Transverse colon (tissue), 4 donors: Measurements from ENCODE around the gene KRTAP5-4. TPM values are rescaled to one million over a fixed set of nuclear protein-coding genes. Genes with fewer than 3 reads are reported as not detected.

Experiments
- DNase-seq: peaks from one replicate; pipeline ENCODE4 v3.0.0-alpha.2; 2019
- H3K27ac ChIP-seq, 4 donors: fragments of 200-600 bp; sonication (generic); 2 replicates each; pipeline ENCODE4 v1.5.1; 2016 to 2018; ENCODE audit warnings: inconsistent platforms in 4 of 4
- H3K27me3 ChIP-seq: fragments of 200-600 bp; sonication (generic); 2 replicates; pipeline ENCODE4 v1.5.1; 2017; ENCODE audit warnings: inconsistent platforms
- H3K36me3 ChIP-seq, 4 donors: fragments of 200-600 bp; sonication (generic); 2 replicates each; pipeline ENCODE4 v1.5.1; 2017 to 2019; ENCODE audit warnings: inconsistent platforms in 4 of 4
- H3K4me1 ChIP-seq, 4 donors: fragments of 200-600 bp; sonication (generic); 2 replicates each; pipeline ENCODE4 v1.5.1; 2017 to 2020; ENCODE audit warnings: inconsistent platforms in 4 of 4
- H3K4me3 ChIP-seq, 4 donors: fragments of 200-600 bp; sonication (generic); 1 replicate in 1 of 4; 2 replicates in 3 of 4; pipeline versions ENCODE4 v1.5.1 to v1.6.1; 2017 to 2019; ENCODE audit warnings: inconsistent platforms in 4 of 4
- H3K9me3 ChIP-seq, 2 donors: fragments of 200-600 bp; sonication (generic); 2 replicates each; pipeline ENCODE4 v1.5.1; 2017 to 2019; ENCODE audit warnings: inconsistent platforms in 2 of 2
- CTCF ChIP-seq, 5 experiments: fragments of 200-600 bp in 3 of 5; fragments of 450-650 bp in 2 of 5; sonication (generic) in 3 of 5; IDR thresholded peaks; 1 replicate in 2 of 5; 2 replicates in 3 of 5; pipeline ENCODE4 v1.5.1; 2016 to 2017; ENCODE audit warnings: antibody characterized with exemption in 5 of 5, inconsistent platforms in 3 of 5, mild to moderate bottlenecking in 2 of 5, moderate library complexity in 1 of 5
- EP300 ChIP-seq: sonication (generic); formaldehyde crosslinking; IDR thresholded peaks from one replicate; pipeline ENCODE4 v1.6.1; 2017; ENCODE audit warnings: antibody characterized with exemption, low read depth
- POLR2A ChIP-seq: fragments of 450-650 bp; IDR thresholded peaks from one replicate; pipeline ENCODE4 v1.6.1; 2016; ENCODE audit warnings: antibody characterized with exemption, mild to moderate bottlenecking, moderate library complexity
- POLR2AphosphoS5 ChIP-seq, 3 donors: sonication (generic); formaldehyde crosslinking; IDR thresholded peaks; one replicate each; pipeline ENCODE4 v1.6.1; 2016; ENCODE audit warnings: antibody characterized with exemption in 3 of 3
- WGBS, 2 donors: methylation state at CpG; one replicate each; pipeline ENCODE4 v1.1.5; 2018; ENCODE audit warnings: low coverage in 1 of 2; 5-methylcytosine and 5-hydroxymethylcytosine counted together
- in situ Hi-C, 4 donors: fragments of 200-750 bp; cut with MboI; loops; one replicate each; pipeline versions ENCODE4 v1.15.0 to v1.15.1; 2017; ENCODE audit warnings: low sequenced_read_pairs in 3 of 4, low pct_ligation_motif_present in 1 of 4, low pct_unique_long_range_greater_than_20kb in 1 of 4
- intact Hi-C: fragments of 100-400 bp; cut with DNase I; formaldehyde crosslinking; loops from one replicate; pipeline ENCODE4 v1.15.1; 2023; ENCODE audit warnings: low total_unique reads
- total RNA-seq, 4 donors: library from RNA; depleted of rRNA; stranded (reverse); fragments of >200 nt; gene quantifications; one replicate each; pipeline ENCODE4 v1.1.0, GENCODE V29; 2016

KRTAP5-4 gene
- total RNA-seq, 4 donors from 2014 or later: not detected

GRCh38 chr11:1574238-1574932 lies 47.6 kb downstream of the KRTAP5-4 start:
- DNase-seq: peak; percentile 77
- H3K27ac ChIP-seq: peak overlapping the region; percentile 89 to 95 (median 92)
- in situ Hi-C loops: no loop called here
- H3K4me1 ChIP-seq: peaks cover 13 to 53% (median 41%) of the 10 kb centered on the region in 4 donors
- TF ChIP-seq CTCF (IDR thresholded peaks at IDR 0.05) (peak in 4 of 5 experiments; percentile 61 to 92 (median 80)), POLR2AphosphoS5 (IDR thresholded peaks at IDR 0.05) (no peak), POLR2A (peak; percentile 18)
- peaks cover 2% of the 10 kb centered on the region for H3K27me3 ChIP-seq
- intact Hi-C loops: loop anchor here (2.0 kb wide), 1 partner anchor 28 kb away; no protein-coding TSS in a partner anchor
- 3% methylated on average over 31 of the region's 64 CpGs; no CpG with 5 or more reads in 1 of the 2 donors for WGBS, 2 donors
- no peaks in the 10 kb centered on the region for H3K9me3 ChIP-seq
- peak overlapping the region; percentile 42 to 77 (median 60) for H3K4me3 ChIP-seq
- no peaks in the 10 kb centered on the region for H3K36me3 ChIP-seq

GRCh38 chr11:1573903-1574237 lies 48.1 kb downstream of the KRTAP5-4 start:
- H3K4me1 ChIP-seq: peaks cover 14 to 57% (median 45%) of the 10 kb centered on the region in 4 donors
- no peaks in the 10 kb centered on the region for H3K9me3 ChIP-seq
- DNase-seq: peak; percentile 85
- peaks cover 2% of the 10 kb centered on the region for H3K27me3 ChIP-seq
- TF ChIP-seq POLR2AphosphoS5 (IDR thresholded peaks at IDR 0.05) (peak; percentile 23 to 90 (median 84)), EP300 (no peak), CTCF (IDR thresholded peaks at IDR 0.05) (no peak), POLR2A (peak; percentile 92)
- WGBS, 2 donors: 9% methylated on average over 6 of the region's 7 CpGs; no CpG with 5 or more reads in 1 of the 2 donors
- peak overlapping the region; percentile 89 to 95 (median 92) for H3K27ac ChIP-seq
- intact Hi-C loops (loop anchor here (2.0 kb wide), 1 partner anchor 27 kb away; no protein-coding TSS in a partner anchor), in situ Hi-C loops (no loop called here)
- peak overlapping the region in 3 of 4 donors; percentile 53 to 77 (median 68) for H3K4me3 ChIP-seq
- no peaks in the 10 kb centered on the region for H3K36me3 ChIP-seq

GRCh38 chr11:1573077-1573902 lies 48.6 kb downstream of the KRTAP5-4 start:
- DNase-seq: peak; percentile 71
- 7% methylated on average over 35 of the region's 37 CpGs; no CpG with 5 or more reads in 1 of the 2 donors for WGBS, 2 donors
- in situ Hi-C loops (no loop called here), intact Hi-C loops (no loop called here)
- H3K27ac ChIP-seq: peak overlapping the region; percentile 89 to 95 (median 92)
- TF ChIP-seq POLR2AphosphoS5 (IDR thresholded peaks at IDR 0.05) (peak in 2 of 3 donors; percentile 22 to 65), EP300 (no peak)
- no peaks in the 10 kb centered on the region for H3K9me3 ChIP-seq
- H3K36me3 ChIP-seq: no peaks in the 10 kb centered on the region
- peaks cover 2% of the 10 kb centered on the region for H3K27me3 ChIP-seq
- peak overlapping the region; percentile 53 to 81 (median 72) for H3K4me3 ChIP-seq
- peaks cover 19 to 63% (median 51%) of the 10 kb centered on the region in 4 donors for H3K4me1 ChIP-seq

- TF ChIP-seq POLR2A (peak; percentile 46), POLR2AphosphoS5 (IDR thresholded peaks at IDR 0.05) (peak in 2 of 3 donors; percentile 34 to 41), CTCF (IDR thresholded peaks at IDR 0.05) (no peak)
- peaks cover 20 to 65% (median 54%) of the 10 kb centered on the region in 4 donors for H3K4me1 ChIP-seq
These were observed 49.5 kb downstream of the KRTAP5-4 start, which contains the start of gene DUSP8 for GRCh38 chr11:1572197-1573076. TSS of gene DUSP8 (minus strand) at chr11:1572271. CDS start at chr11:1565826, 6,445 bp downstream.

More at GRCh38 chr11:1572197-1573076, 49.5 kb downstream of the KRTAP5-4 start, which contains the start of gene DUSP8:
- peaks cover 2% of the 10 kb centered on the region for H3K27me3 ChIP-seq
- peak; percentile 95 for DNase-seq
- H3K4me3 ChIP-seq: peak within 1 kb of the TSS; percentile 58 to 81 (median 72)
- WGBS, 2 donors: 2% methylated on average over 53 of the region's 124 CpGs; no CpG with 5 or more reads in 1 of the 2 donors
- H3K27ac ChIP-seq: peak within 1 kb of the TSS; percentile 89 to 95 (median 92)
- H3K9me3 ChIP-seq: no peaks in the 10 kb centered on the region
- intact Hi-C loops: no loop called here
- no peaks in the 10 kb centered on the region for H3K36me3 ChIP-seq
- in situ Hi-C loops: no loop called here
